ENCODE data around the gene MCOLN2.

GRCh38 chr1:84933011-84933611, 63.8 kb downstream of the MCOLN2 start:
- TF ChIP-seq EZH2 (IDR thresholded peaks at IDR 0.05; ENCODE audit: insufficient read depth, poor library complexity, severe bottlenecking): no peak
- no peak for TF ChIP-seq EZH2phosphoT487 (IDR thresholded peaks at IDR 0.05; ENCODE audit: insufficient read depth, low read depth)
